Stimulated activated CD4-positive, alpha-beta T cell treated with anti-CD3 and anti-CD28 coated beads, Interleukin-4, amount 100 ng/mL, for 48 hours (primary cell): ENCODE results near the gene CLEC1B.
"Not testable (repeated sequence)": the region's sequence is repeated elsewhere in the genome, so short reads cannot be mapped to it uniquely, and the experiment has no call there.

Experiments
- DNase-seq, 2 donors: peaks; one replicate each; pipeline ENCODE4 v3.0.0-alpha.2; 2020; ENCODE audit warnings: low read depth in 2 of 2

Gene CLEC1B

DNA sequence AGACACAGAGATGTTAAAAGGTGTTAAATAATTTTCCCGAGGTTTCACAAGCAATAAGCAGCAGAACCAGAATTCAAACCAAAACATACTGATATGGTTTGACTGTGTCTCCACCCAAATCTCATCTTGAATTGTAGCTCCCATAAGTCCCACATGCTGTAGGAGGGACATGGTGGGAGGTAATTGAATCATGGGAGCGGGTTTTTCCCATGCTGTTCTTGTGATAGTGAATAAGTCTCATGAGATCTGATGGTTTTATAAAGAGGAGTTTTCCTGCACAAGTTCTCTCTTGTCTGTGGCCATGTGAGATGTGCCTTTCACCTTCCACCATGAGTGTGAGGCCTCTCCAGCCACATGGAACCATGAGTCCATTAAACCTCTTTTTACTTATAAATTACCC lies 24.2 kb downstream of the CLEC1B start:
- not testable (repeated sequence) for DNase-seq

DNA sequence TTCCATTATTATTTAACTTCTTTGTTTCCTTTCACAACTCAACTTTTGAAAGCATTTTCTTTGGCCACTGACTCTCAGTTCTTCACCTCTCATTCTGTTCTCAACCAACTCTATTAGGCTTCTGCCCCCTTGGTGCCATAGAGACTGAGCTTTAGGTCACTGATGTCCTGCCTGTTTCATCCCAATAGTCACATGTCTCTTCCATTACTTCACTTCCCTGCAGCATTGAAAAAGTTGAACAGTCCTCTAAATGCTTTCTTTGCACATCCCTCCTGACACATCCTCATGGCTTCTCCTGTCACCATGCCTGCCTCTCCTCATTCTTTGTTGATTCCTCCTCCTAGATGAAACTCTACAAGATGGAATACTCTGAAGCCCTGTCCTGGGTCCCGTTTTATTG lies 25.0 kb downstream of the CLEC1B start:
- no peak for DNase-seq

DNA sequence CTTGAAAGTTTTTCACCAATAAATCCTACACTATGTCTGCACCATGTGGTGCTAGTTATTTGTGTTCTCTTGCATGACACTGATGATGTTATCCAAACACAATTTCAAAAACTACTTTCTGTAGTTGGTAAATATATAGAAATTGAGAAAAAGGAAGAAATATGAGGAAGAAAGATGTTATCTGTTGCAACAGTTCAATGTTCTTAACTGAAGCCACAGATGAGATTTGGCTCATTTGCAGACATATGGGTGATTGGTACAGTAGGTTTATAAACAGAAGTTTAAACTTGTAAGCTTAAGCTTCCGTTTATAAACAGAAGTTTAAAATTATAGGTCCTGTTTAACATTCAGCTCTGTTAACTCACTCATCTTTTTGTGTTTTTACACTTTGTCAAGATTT lies 27.7 kb downstream of the CLEC1B start, which contains the start of gene CLEC12A:
CLEC12A (plus strand) TSS at position 229 of the 400 bp plus-strand sequence. CDS start 188 bp downstream, outside the sequence.
- no peak for DNase-seq

DNA sequence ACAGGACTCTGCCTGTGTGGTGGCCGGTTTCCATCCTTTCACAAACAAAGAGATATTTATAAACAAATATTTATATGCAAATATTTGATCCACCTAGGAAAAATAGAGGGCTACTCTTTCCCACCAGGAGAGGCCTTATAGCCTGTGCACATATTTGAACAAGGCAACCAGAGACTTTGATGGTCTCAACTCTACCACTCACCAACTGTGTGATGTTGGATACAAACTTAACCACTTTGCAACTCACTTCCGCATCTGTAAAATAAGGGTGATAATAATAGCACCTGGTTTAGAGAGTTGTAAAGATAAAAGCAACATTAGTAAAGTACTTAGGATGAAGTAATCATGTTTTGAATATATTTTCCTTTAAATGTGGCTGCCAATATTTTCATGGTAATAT lies 29.2 kb downstream of the CLEC1B start:
- no peak for DNase-seq

GRCh38 chr12:9961901-9962300 lies 37.0 kb downstream of the CLEC1B start:
- no peak for DNase-seq

DNA sequence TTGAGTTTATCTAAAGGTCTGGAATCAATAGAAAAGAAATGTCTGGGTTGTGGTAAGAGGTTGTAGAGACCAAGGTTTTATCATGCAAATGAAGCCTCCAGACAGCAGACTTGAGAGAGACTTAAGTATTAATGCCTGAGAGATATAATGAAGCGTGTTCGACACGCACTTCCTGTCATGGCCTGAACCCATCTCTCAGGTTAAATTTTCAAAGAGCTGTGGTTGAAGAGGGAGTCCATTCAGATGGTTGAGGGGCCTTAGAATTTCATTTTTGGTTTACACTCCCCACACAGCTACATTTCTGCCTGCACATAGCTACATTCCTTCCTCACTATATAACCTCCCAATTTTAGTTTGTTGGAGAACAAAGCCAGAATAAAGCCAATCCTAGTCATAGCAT lies 37.8 kb downstream of the CLEC1B start:
- DNase-seq = no peak

GRCh38 chr12:9960590-9960989 lies 38.3 kb downstream of the CLEC1B start:
- DNase-seq = no peak

DNA sequence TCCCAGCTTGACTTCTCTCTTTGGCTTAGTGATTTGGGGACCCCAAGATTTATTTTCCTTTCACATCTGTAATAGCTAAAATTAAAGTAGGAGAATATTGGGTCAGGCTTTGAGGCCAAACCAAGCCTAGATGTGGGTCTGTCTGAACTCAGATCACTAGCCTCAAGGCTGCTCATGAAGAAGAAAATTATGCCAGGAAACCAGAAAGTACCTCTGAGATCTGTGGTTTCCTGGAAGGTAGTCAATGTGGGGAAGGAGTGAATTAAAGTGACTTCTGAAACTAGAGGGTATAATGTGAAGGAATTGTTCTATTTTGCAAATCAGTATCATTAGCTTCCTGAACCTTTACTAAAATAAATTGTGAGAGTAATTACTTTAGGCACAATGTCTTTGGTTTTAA lies 41.1 kb downstream of the CLEC1B start:
- no peak for DNase-seq

DNA sequence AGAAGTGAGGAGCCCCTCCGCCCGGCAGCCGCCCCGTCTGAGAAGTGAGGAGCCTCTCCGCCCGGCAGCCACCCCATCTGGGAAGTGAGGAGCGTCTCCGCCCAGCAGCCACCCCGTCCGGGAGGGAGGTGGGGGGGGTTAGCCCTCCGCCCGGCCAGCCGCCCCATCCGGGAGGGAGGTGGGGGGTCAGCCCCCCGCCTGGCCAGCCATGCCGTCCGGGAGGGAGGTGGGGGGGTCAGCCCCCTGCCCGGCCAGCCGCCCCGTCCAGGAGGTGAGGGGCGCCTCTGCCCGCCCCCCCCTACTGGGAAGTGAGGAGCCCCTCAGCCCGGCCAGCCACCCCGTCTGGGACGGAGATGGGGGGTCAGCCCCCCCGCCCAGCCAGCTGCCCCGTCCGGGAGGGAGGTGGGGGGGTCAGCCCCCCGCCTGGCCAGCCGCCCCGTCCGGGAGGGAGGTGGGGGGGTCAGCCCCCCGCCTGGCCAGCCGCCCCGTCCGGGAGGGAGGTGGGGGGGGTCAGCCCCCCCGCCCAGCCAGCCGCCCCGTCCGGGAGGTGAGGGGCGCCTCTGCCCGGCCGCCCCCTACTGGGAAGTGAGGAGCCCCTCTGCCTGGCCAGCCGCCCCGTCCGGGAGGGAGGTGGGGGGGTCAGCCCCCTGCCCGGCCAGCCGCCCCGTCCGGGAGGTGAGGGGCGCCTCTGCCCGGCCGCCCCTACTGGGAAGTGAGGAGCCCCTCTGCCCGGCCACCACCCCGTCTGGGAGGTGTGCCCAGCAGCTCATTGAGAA lies 45.8 kb downstream of the CLEC1B start:
- DNase-seq = not testable (repeated sequence)

DNA sequence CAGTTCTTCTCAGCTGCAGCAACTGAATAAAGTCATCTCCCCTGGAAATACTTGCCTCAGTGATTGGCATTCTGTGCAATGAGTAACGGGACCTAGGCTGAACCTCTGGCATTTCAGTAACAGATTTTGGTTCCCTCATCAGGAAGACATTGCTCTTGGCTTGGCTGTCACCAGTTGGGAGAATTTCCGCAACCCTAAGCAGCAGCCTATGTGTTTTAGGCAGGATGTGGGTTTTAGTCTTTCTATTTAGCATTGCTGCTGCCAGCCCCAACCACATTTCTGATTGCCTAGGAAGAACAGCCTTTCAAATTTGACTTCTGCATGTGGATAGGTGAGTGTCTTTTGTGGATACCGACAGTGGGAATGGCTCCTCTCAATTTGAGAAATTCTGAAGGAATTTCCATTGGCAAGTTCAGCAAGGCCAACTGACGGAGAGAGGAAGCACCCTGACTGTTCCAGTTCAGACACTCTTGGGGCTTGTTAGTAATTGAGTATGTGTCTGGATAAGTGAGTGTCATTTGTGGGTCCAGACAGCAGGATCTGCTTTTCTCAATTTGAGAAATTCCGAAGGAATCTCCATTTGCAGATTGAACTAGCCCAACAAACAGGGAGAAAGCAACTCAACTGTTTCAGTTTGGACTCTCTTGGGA lies 47.8 kb downstream of the CLEC1B start:
- DNase-seq = no peak

DNA sequence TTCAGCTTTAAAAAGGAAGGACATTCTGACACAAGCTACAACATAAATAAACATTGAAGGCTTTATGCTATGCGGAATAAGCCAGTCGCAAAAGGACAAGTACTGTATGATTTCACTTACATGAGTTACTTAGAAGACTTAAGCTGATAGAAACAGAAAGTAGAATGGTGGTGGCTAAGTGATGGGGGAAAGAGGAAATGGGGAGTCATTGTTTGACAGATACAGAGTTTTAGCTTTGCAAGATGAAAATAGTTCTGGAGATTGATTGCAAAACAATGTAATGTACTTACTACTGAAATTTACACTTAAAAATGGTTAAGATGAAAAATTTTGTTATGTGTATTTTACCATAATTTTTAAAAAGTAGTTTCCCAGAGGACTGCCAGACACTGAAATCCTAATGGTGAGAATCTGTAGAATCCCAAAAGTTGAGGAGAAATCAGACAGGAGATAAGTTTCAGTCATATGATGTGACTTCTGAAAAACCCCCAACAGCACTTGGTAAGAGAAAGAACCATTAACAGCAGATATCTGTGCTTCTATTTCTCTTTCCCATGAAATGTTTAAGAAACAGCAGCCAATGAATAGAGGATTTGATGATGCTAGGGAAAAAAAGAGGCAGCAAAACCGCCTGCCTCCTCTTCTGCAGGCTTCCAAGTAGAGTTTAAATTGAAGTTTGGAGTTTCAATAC lies 50.2 kb downstream of the CLEC1B start:
- no peak for DNase-seq

GRCh38 chr12:9947674-9948073 lies 51.2 kb downstream of the CLEC1B start:
- DNase-seq = no peak

- no peak for DNase-seq
These were observed 54.5 kb downstream of the CLEC1B start for GRCh38 chr12:9944391-9944790.

DNA sequence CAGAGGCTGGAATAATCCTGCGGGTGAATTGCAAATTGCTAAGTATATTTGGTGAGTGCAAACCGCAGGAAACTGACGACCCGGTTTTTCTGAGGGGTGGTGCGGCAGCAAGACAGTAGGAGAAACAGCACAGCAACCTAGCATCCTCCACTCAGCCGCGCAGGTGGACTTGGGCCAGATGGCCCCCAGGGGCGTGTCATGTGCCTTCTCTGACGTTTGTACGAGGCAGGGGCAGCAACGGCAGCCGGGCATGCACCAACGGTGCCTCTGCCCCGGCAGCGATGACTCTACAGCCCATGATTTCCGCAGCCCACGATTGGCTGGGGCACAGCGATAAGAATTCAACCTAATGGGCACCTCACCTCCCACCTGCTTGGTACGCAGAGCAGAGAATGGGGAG lies 55.7 kb downstream of the CLEC1B start:
- DNase-seq = no peak
